ENCODE results near the gene ALKBH5. TPM values are rescaled to one million over a fixed set of nuclear protein-coding genes. Genes with fewer than 3 reads are reported as not detected.
A peak's percentile ranks its signal among the peaks of the same experiment; 100 is the strongest.

ALKBH5 gene
- total and polyA plus RNA-seq, 2 of the 8 experiments (the other 6 are each of a cell fraction or from before 2014, with no cell fraction given): 63.7 to 86.4 TPM

GRCh38 chr17:18184143-18185031, 759 bp downstream of the ALKBH5 start:
- Histone ChIP-seq H2AK5ac (ENCODE audit: low read depth, low read length) (no peak overlapping the region), H4K8ac (ENCODE audit: extremely low read depth, insufficient read depth, low read length) (0 out of 2 replicates have a peak overlapping the region, but pooled peaks have one; percentile 46), H2AFZ (ENCODE audit: low read length) (no peak overlapping the region), H3K36me3 (ENCODE audit: control insufficient read depth in 2 of 4, insufficient read depth in 4 of 4, low read length in 3 of 4) (peaks cover 3 to 17% (median 8%) of the 10 kb centered on the region in 4 experiments; a peak in 5 of 8 replicates), H3K18ac (ENCODE audit: extremely low read depth, low read length) (peak overlapping the region; percentile 85), H3K4me1 (replicated peaks in 1 of 4; ENCODE audit: control insufficient read depth in 3 of 4, insufficient read depth in 4 of 4, low read length in 3 of 4) (peaks cover 5 to 25% (median 8%) of the 10 kb centered on the region in 4 experiments; a peak in 6 of 7 replicates), H3K79me2 (ENCODE audit: control insufficient read depth in 1 of 2, insufficient read depth in 2 of 2, low read length in 2 of 2) (peaks cover 39 to 49% of the 10 kb centered on the region in 2 experiments), H2BK20ac (ENCODE audit: low read length) (no peak overlapping the region), H3K4me3 (ENCODE audit: extremely low read depth in 1 of 4, insufficient read depth in 2 of 4, low read depth in 3 of 4, low read length in 4 of 4) (peak overlapping the region; percentile 52 to 87 (median 80)), H3K23ac (ENCODE audit: insufficient read length) (no peak overlapping the region), H2BK5ac (ENCODE audit: low read depth, low read length) (peak overlapping the region; percentile 71; the same call in 1 of the 2 replicates), H3K23me2 (ENCODE audit: low read depth, low read length) (peaks cover 18% of the 10 kb centered on the region), H4K5ac (ENCODE audit: insufficient read length, low read depth, low read length) (no peak overlapping the region), H3K4me2 (ENCODE audit: insufficient read depth in 1 of 2, low read depth in 2 of 2, low read length in 2 of 2) (peak overlapping the region; percentile 68 to 99), H3K9me3 (ENCODE audit: insufficient read depth in 2 of 2, low read depth in 1 of 2, low read length in 1 of 2) (no peaks in the 10 kb centered on the region), H2BK15ac (ENCODE audit: low read length) (no peak overlapping the region), H3K4ac (replicated peaks; ENCODE audit: insufficient read length, low read depth, low read length) (no peak overlapping the region), H3K27ac (ENCODE audit: low read depth, low read length) (no peak overlapping the region), H3K9ac (replicated peaks in 1 of 4; ENCODE audit: extremely low read depth in 1 of 4, low read depth in 3 of 4, low read length in 3 of 4) (peak overlapping the region; percentile 61 to 81 (median 63)), H3K79me1 (ENCODE audit: low read depth, low read length) (peaks cover 28% of the 10 kb centered on the region), H4K20me1 (replicated peaks in 1 of 2; ENCODE audit: control insufficient read depth in 1 of 2, insufficient read depth in 2 of 2, low read length in 2 of 2) (peaks cover 25 to 34% of the 10 kb centered on the region in 2 experiments), H3K27me3 (replicated peaks in 1 of 4; ENCODE audit: control insufficient read depth in 3 of 4, extremely low read depth in 1 of 4, insufficient read depth in 3 of 4, low read length in 3 of 4) (no peaks in the 10 kb centered on the region), H3K14ac (ENCODE audit: insufficient read length) (no peak overlapping the region), H3K56ac (replicated peaks; ENCODE audit: insufficient read length, low read depth, low read length) (peak overlapping the region; percentile 12), H2BK12ac (ENCODE audit: low read depth, low read length) (no peak overlapping the region), H2BK120ac (replicated peaks; ENCODE audit: low read depth, low read length) (no peak overlapping the region), H4K91ac (replicated peaks; ENCODE audit: insufficient read length, low read length) (no peak overlapping the region)
- CTCF ChIA-PET (ENCODE audit: partially characterized antibody): interaction anchor here (0.6 to 11.2 kb wide), 5 partner anchors 9 to 42 kb away, joined by 3 to 122 read pairs (median 9); no protein-coding TSS in a partner anchor
- POLR2A ChIA-PET (ENCODE audit: partially characterized antibody): interaction anchor here (1.0 to 6.1 kb wide), 20 partner anchors 8 to 179 kb away, joined by 3 to 43 read pairs (median 8); partner anchors contain the start of genes LLGL1, SHMT1, SMCR8 and TOP3A
- DNase-seq (ENCODE audit: low read depth in 1 of 2, low spot score in 2 of 2): peak in 1 of 2 experiments; percentile 65
- WGBS, 2 experiments (ENCODE audit: extremely low coverage in 1 of 2, insufficient coverage in 1 of 2, insufficient read length in 1 of 2, insufficient replicate concordance in 2 of 2, low coverage in 1 of 2, low lambda C conversion rate in 2 of 2, missing lambda C conversion rate in 1 of 2): 3% methylated on average over 61 of the region's 92 CpGs; no CpG with 5 or more reads in 1 of the 2 experiments
- FAIRE-seq: no peak
- TF ChIP-seq EZH2 (IDR thresholded peaks at IDR 0.05; ENCODE audit: low read depth, low read length, severe bottlenecking) (no peak), POLR2AphosphoS5 (IDR thresholded peaks at IDR 0.05; ENCODE audit: low read depth, low read length) (no peak), KDM4A (IDR thresholded peaks at IDR 0.05; ENCODE audit: low read depth, low read length, severe bottlenecking) (peak; percentile 15), SIN3A (conservative IDR thresholded peaks at IDR 0.05 in 1 of 2, IDR thresholded peaks at IDR 0.05 in 1 of 2; ENCODE audit: low read depth in 1 of 2, low read length in 2 of 2) (0 out of 4 replicates have a peak, but pooled peaks of 1 of the 2 experiments have one; percentile 7), BRCA1 (IDR thresholded peaks at IDR 0.05; ENCODE audit: low read depth, low read length) (no peak), SAP30 (IDR thresholded peaks at IDR 0.05; ENCODE audit: insufficient read depth, insufficient replicate concordance, low read length) (peak; percentile 35), CHD1 (IDR thresholded peaks at IDR 0.05; ENCODE audit: low read depth, low read length) (no peak), TAF1 (IDR thresholded peaks at IDR 0.05; ENCODE audit: low read depth, low read length) (no peak), JUN (IDR thresholded peaks at IDR 0.05; ENCODE audit: low read depth, low read length) (no peak), EGR1 (IDR thresholded peaks at IDR 0.05; ENCODE audit: borderline replicate concordance, low read depth, low read length) (no peak)
